Lower leg skin (tissue), 3 donors: ENCODE data around the gene PRM3.

Experiments
- POLR2A ChIP-seq, 2 donors: fragments of 450-650 bp; IDR thresholded peaks; one replicate each; pipeline ENCODE4 v1.6.1; 2016 to 2017; ENCODE audit warnings: antibody characterized with exemption in 2 of 2, mild to moderate bottlenecking in 1 of 2, moderate library complexity in 1 of 2
- TF ChIP-seq, protein P1 (sequence below), 3 donors: fragments of 450-650 bp; IDR thresholded peaks; one replicate each; pipeline ENCODE4 v1.5.1; 2016; ENCODE audit warnings: antibody characterized with exemption in 3 of 3, mild to moderate bottlenecking in 3 of 3, moderate library complexity in 2 of 3

- TF ChIP-seq, protein P1, sequence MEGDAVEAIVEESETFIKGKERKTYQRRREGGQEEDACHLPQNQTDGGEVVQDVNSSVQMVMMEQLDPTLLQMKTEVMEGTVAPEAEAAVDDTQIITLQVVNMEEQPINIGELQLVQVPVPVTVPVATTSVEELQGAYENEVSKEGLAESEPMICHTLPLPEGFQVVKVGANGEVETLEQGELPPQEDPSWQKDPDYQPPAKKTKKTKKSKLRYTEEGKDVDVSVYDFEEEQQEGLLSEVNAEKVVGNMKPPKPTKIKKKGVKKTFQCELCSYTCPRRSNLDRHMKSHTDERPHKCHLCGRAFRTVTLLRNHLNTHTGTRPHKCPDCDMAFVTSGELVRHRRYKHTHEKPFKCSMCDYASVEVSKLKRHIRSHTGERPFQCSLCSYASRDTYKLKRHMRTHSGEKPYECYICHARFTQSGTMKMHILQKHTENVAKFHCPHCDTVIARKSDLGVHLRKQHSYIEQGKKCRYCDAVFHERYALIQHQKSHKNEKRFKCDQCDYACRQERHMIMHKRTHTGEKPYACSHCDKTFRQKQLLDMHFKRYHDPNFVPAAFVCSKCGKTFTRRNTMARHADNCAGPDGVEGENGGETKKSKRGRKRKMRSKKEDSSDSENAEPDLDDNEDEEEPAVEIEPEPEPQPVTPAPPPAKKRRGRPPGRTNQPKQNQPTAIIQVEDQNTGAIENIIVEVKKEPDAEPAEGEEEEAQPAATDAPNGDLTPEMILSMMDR (IDR thresholded peaks at IDR 0.05) = no peak
- no peak for TF ChIP-seq POLR2A (IDR thresholded peaks at IDR 0.05)
These were observed 20.1 kb downstream of the PRM3 start for GRCh38 chr16:11253009-11253994.
